ENCODE measurements around the gene CCDC92B.
"Not testable (repeated sequence)": the region's sequence is repeated elsewhere in the genome, so short reads cannot be mapped to it uniquely, and the experiment has no call there.

CCDC92B gene

DNA sequence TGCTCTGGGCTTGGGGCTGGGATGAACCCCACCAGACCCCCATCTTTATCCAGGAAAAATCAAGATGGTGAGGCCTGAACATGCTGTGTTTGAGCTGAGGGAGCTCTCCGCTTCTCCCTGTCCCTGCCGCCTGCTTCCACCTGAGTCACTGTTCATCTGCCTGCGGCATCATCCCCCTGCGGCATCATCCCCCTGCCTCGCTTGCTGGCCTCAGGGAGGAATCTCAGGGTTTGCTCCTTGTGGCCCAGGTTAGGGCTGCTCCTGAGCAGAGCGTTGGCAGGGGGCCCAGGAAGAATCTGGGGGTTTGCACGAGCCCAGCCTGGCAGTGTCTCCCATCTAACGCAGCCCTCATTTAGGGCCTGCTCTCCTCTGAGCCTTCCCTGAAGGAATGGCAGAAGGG is 35.4 kb upstream of the CCDC92B start:
- in situ Hi-C loops (cut with MboI; ENCODE audit: low sequenced_read_pairs, unreplicated experiment) = no loop called here
- no peak for DNase-seq (ENCODE audit: low spot score)
- TF ChIP-seq, protein P1, sequence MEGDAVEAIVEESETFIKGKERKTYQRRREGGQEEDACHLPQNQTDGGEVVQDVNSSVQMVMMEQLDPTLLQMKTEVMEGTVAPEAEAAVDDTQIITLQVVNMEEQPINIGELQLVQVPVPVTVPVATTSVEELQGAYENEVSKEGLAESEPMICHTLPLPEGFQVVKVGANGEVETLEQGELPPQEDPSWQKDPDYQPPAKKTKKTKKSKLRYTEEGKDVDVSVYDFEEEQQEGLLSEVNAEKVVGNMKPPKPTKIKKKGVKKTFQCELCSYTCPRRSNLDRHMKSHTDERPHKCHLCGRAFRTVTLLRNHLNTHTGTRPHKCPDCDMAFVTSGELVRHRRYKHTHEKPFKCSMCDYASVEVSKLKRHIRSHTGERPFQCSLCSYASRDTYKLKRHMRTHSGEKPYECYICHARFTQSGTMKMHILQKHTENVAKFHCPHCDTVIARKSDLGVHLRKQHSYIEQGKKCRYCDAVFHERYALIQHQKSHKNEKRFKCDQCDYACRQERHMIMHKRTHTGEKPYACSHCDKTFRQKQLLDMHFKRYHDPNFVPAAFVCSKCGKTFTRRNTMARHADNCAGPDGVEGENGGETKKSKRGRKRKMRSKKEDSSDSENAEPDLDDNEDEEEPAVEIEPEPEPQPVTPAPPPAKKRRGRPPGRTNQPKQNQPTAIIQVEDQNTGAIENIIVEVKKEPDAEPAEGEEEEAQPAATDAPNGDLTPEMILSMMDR (IDR thresholded peaks at IDR 0.05; ENCODE audit: borderline replicate concordance, control extremely low read depth, extremely low read depth, insufficient read depth, missing control alignments) = no peak

DNA sequence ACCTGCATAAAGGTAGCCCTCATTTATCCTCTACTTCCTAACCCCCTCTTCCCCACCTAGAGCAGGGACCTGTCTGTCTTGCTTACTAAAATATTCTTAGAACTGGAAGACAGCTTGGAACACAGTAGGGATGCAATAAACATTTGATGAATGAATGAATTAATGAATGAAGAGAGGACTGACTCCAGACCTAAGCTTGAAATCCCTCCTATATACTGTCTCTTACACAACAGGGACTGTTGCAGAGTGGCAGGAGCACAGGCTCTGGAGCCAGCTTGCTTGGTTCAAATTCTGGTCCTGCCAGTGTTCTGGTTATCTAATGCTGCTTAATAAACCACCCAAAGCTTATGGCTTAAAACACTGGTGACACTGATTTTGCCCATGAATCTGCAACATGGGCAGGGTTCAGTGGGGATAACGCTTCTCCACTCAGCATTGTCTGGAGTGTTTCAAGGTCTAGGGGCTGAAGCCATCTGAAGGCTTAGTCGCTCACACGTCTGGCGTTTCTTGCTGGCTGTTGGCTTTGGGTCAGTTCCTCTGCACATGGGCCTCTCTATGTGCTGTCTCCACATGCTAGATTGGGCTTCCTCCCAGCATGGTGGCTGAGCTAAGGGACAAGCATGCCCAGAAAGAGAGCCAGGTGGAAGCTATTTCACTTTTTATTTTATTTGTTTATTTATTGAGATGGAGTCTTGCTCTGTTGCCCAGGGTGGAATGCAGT is 34.0 kb upstream of the CCDC92B start:
- DNase-seq (ENCODE audit: low spot score) = no peak
- TF ChIP-seq, protein P1 (IDR thresholded peaks at IDR 0.05; ENCODE audit: borderline replicate concordance, control extremely low read depth, extremely low read depth, insufficient read depth, missing control alignments) = no peak
- in situ Hi-C loops (cut with MboI; ENCODE audit: low sequenced_read_pairs, unreplicated experiment) = no loop called here

DNA sequence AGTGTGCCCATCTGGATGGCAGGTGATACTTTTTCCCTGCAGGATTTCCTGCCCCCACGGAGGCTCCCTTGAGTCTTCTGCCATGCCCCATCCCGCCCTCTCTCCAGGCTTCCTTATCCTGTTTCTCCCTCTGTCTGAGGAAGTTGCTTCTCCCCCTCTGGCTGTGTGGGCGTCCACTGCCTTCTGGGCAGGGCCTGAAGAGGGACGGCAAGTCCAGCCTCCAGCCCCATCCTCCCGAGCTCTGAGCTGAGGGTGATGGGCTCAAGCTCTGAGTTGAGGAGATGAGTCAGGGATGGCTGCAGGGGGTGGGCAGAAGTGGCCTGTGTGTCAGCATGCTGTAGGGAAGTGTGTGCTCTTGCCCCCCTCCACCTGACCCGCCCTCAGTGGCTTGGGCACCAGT is 32.6 kb upstream of the CCDC92B start:
- DNase-seq (ENCODE audit: low spot score) = no peak
- in situ Hi-C loops (cut with MboI; ENCODE audit: low sequenced_read_pairs, unreplicated experiment) = no loop called here
- TF ChIP-seq, protein P1 (IDR thresholded peaks at IDR 0.05; ENCODE audit: borderline replicate concordance, control extremely low read depth, extremely low read depth, insufficient read depth, missing control alignments) = no peak

DNA sequence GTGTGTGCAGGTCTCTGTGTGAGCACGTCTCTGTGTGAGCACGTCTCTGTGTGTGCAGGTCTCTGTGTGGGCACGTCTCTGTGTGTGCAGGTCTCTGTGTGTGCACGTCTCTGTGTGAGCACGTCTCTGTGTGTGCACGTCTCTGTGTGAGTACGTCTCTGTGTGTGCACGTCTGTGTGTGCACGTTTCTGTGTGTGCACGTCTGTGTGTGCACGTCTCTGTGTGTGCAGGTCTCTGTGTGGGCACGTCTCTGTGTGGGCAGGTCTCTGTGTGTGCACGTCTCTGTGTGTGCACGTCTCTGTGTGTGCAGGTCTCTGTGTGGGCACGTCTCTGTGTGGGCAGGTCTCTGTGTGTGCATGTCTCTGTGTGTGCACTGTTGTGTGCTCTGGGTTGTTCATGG is 32.1 kb upstream of the CCDC92B start:
- in situ Hi-C loops (cut with MboI; ENCODE audit: low sequenced_read_pairs, unreplicated experiment); DNase-seq (ENCODE audit: low spot score): not testable (repeated sequence)

DNA sequence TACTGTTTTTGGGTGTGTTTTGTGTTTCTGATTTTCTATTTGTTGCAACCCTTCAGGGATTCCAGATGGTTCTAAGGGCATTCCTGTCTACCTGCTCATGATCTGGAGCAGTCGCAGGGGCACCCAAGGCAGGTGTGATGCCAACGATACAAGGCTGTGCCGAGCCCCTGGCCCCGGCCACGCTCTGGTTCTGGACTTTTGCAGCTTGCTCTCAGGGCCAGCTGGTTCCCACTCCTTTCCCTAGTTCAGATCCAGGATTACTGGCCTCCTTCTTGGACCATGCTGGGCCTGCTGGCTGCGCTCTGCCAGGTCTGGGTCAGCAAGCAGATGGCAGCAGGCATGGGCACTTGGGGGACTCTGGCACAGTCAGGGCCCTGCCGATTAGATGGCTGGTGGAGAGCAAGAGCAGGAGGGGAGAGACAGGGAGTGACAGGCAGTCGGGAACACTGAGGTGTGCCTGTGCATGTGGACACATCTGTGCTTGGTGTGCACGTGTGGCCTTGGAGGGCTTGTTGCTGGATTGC is 31.5 kb upstream of the CCDC92B start:
- TF ChIP-seq, protein P1 (IDR thresholded peaks at IDR 0.05; ENCODE audit: borderline replicate concordance, control extremely low read depth, extremely low read depth, insufficient read depth, missing control alignments) = no peak
- in situ Hi-C loops (cut with MboI; ENCODE audit: low sequenced_read_pairs, unreplicated experiment) = no loop called here
- no peak for DNase-seq (ENCODE audit: low spot score)

DNA sequence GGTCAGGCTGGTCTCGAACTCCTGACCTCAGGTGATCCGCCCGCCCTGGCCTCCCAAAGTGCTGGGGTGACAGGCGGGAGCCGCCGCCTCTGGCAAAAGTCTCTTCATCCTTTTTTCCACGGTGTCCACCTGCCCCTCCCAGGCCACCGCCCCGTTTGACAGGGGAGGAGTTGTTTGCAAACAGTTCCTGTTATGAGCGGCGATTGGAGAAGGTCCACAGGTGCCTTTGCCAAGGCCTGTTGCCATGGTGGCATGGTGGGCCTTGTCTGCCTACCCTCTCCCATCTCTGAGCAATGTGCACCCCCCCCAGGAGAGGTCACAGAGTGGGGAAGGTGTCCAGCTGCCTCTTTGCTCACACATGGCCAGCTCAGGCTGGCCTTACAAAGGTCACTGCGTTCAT is 30.8 kb upstream of the CCDC92B start:
- in situ Hi-C loops (cut with MboI; ENCODE audit: low sequenced_read_pairs, unreplicated experiment) = no loop called here
- DNase-seq (ENCODE audit: low spot score) = no peak
- TF ChIP-seq, protein P1 (IDR thresholded peaks at IDR 0.05; ENCODE audit: borderline replicate concordance, control extremely low read depth, extremely low read depth, insufficient read depth, missing control alignments) = no peak

DNA sequence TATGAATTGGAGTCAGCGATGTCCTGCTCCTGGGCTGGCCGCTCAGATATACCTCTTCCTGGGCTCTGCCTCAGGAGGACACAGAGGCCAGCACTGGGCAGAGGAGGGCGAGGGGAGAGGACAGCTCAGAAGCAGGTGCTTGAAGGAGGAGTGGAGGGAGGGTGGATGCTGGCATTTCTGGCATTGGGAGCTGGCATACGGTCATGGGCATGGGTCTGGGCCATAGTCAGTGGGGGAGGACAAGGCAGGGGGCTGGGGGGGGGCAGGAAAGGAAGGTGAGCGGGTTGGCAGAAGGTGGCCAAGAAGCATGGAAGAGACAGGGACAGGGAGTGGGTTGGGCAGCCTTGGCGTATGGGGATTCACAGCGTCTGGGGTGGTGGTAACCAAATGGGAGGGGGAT is 30.1 kb upstream of the CCDC92B start:
- no peak for DNase-seq (ENCODE audit: low spot score)
- in situ Hi-C loops (cut with MboI; ENCODE audit: low sequenced_read_pairs, unreplicated experiment) = no loop called here
- TF ChIP-seq, protein P1 (IDR thresholded peaks at IDR 0.05; ENCODE audit: borderline replicate concordance, control extremely low read depth, extremely low read depth, insufficient read depth, missing control alignments) = no peak

Measured in GM13976 (cell line).